Measurements from ENCODE around the gene PRICKLE1. TPM values are rescaled to one million over a fixed set of nuclear protein-coding genes. Genes with fewer than 3 reads are reported as not detected.

Gene PRICKLE1
- total and polyA plus RNA-seq, 10 of the 15 experiments (the other 5 are each of a cell fraction or from before 2014, with no cell fraction given) = 0.47 to 2.8 (median 0.86) TPM

- TF ChIP-seq KDM1A (IDR thresholded peaks at IDR 0.05; ENCODE audit: borderline replicate concordance) (no peak), CEBPB (IDR thresholded peaks at IDR 0.05; ENCODE audit: borderline replicate concordance in 1 of 2, low read depth in 2 of 2, low read length in 2 of 2) (no peak), RELA (IDR thresholded peaks at IDR 0.05; ENCODE audit: borderline replicate concordance, partially characterized antibody) (no peak), MTA2 (IDR thresholded peaks at IDR 0.05; ENCODE audit: low read depth) (no peak), STAT3 (IDR thresholded peaks at IDR 0.05; ENCODE audit: low read depth, low read length) (no peak), KLF5 (IDR thresholded peaks at IDR 0.05; ENCODE audit: partially characterized antibody) (no peak), ASH2L (IDR thresholded peaks at IDR 0.05; ENCODE audit: borderline replicate concordance, low read depth) (no peak), REST (IDR thresholded peaks at IDR 0.05; ENCODE audit: low read depth, low read length) (no peak), ESRRA (IDR thresholded peaks at IDR 0.05; ENCODE audit: low read length) (no peak), MYC (IDR thresholded peaks at IDR 0.05; ENCODE audit: insufficient read depth, insufficient read length, insufficient replicate concordance, low read length, severe bottlenecking) (no peak)
These were observed 18.1 kb upstream of the PRICKLE1 start (continued) for GRCh38 chr12:42607584-42608058.

GRCh38 chr12:42606471-42606870 lies 16.9 kb upstream of the PRICKLE1 start:
- WGBS (ENCODE audit: insufficient coverage, insufficient replicate concordance, low lambda C conversion rate, missing lambda C conversion rate) = 74% methylated on average over 1 of the region's 1 CpG
- ChIA-PET CTCF (no interaction called here), POLR2A (no interaction called here), SMC1A (ENCODE audit: uncharacterized antibody, unreplicated experiment) (interaction anchor here (2.2 kb wide), 1 partner anchor 24 kb away, joined by 10 read pairs; no protein-coding TSS in a partner anchor), RAD21 (ENCODE audit: unreplicated experiment) (no interaction called here)
- no peak overlapping the region for H3K4me2 ChIP-seq (ENCODE audit: control insufficient read depth, insufficient read depth)
- H4K20me1 ChIP-seq (ENCODE audit: control insufficient read depth, insufficient read depth) = no peaks in the 10 kb centered on the region
- no peaks in the 10 kb centered on the region for H3K9me3 ChIP-seq (replicated peaks; ENCODE audit: control insufficient read depth, insufficient read depth, low read length)
- ATAC-seq (no peak), FAIRE-seq (no peak), DNase-seq (ENCODE audit: low read depth, low spot score) (no peak)
- no peak overlapping the region for H3K9ac ChIP-seq (ENCODE audit: control insufficient read depth, insufficient read depth, low read length)
- no peak overlapping the region for H2AFZ ChIP-seq (ENCODE audit: control insufficient read depth, low read depth, low read length)
- in situ Hi-C loops (cut with MboI) = loop anchor here (25.0 kb wide), 1 partner anchor 106 kb away; no protein-coding TSS in a partner anchor
- H3K36me3 ChIP-seq (ENCODE audit: control insufficient read depth in 2 of 2, insufficient read depth in 2 of 2, low read length in 1 of 2) = no peaks in the 10 kb centered on the region
- intact Hi-C loops (cut with micrococcal nuclease; ENCODE audit: unreplicated experiment) = no loop called here
- H3K27me3 ChIP-seq (replicated peaks in 1 of 2; ENCODE audit: control insufficient read depth in 2 of 2, insufficient read depth in 2 of 2, low read length in 1 of 2) = no peaks in the 10 kb centered on the region; a peak in 1 of 4 replicates
- no TSS peak for BruUV-seq (replicated peaks)
- no peaks in the 10 kb centered on the region for H3K79me2 ChIP-seq (ENCODE audit: control insufficient read depth, insufficient read depth, low read length)
- H3K4me1 ChIP-seq (ENCODE audit: control insufficient read depth, insufficient read depth, low read length) = no peaks in the 10 kb centered on the region
- H3K4me3 ChIP-seq = no peak overlapping the region
- H3K27ac ChIP-seq (ENCODE audit: control insufficient read depth, insufficient read depth) = no peak overlapping the region
- no peak for TF ChIP-seq JUNB (IDR thresholded peaks at IDR 0.05)
- TF ChIP-seq CHD4 (IDR thresholded peaks at IDR 0.05) = no peak
- no peak for TF ChIP-seq RELA (IDR thresholded peaks at IDR 0.05; ENCODE audit: borderline replicate concordance, partially characterized antibody)
- TF ChIP-seq SPI1 (IDR thresholded peaks at IDR 0.05; ENCODE audit: borderline replicate concordance, insufficient read depth, low read depth, low read length) = no peak
- TF ChIP-seq HDGF (IDR thresholded peaks at IDR 0.05) = no peak
- TF ChIP-seq IRF3 (IDR thresholded peaks at IDR 0.05) = no peak
- TF ChIP-seq ZNF24 (IDR thresholded peaks at IDR 0.05) = no peak

Measured in GM12878 (cell line).